Activated gamma-delta T cell (primary cell): ENCODE data around the gene RGS6.
"Not testable (repeated sequence)": the region's sequence is repeated elsewhere in the genome, so short reads cannot be mapped to it uniquely, and the experiment has no call there.

ENCODE experiments used
- DNase-seq: peaks from one replicate; lab custom pipeline; 2025; lab: John Stamatoyannopoulos, UW

The RGS6 gene

DNA sequence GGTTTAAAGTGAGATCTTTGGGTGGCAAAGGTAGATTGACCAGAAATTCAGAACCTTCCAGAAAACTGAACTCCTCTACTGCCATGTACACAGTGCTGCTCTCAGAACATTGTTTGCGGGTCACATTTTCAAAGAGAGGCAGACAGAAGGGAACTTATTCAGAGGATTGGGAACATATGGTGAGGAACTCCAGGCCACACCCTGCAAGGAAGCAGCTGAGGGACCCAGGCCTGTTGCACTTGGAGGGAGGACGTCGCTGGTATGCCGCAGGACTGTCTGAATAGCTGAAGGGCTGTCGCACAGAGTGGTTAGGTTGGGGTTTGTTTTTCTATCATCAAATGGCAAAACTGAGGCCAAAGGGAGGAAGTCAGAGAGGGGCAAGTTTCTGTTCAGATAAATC lies 520.5 kb downstream of the RGS6 start:
- DNase-seq: no peak

DNA sequence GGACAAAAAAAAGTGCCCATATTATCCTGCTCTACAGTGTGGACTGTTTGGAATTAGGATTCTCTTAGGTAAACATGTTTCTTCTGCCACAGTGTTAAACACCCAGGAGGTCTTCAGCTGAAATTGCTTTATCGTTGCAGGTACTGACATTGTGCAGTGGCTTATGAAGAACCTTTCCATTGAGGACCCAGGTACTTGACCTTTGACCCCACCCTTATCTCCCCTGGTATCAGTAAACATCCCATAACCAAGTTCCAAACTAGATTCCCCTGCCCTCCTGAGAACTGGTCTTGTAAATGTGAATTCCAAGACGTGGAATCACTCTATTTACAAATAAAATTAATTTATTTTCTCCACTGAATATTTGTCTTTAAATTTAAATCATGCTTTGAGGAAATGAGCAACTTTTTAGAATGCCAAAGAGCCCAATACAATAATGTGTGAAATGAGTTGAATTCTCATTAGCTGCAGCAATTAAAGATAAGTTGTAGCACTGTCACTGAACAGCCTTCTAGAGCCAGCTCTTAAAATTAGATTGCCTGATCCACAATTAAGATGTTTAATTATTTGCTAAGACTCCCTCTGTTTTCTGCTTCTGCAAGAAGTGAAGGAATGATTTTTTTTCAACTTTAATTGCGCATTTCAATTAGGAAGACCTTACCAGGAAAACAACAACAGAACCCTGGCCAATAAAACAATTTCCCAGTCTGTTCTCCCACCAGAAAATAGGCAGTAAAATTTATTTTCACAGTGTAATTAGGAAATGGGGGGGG lies 522.3 kb downstream of the RGS6 start:
- DNase-seq: no peak

DNA sequence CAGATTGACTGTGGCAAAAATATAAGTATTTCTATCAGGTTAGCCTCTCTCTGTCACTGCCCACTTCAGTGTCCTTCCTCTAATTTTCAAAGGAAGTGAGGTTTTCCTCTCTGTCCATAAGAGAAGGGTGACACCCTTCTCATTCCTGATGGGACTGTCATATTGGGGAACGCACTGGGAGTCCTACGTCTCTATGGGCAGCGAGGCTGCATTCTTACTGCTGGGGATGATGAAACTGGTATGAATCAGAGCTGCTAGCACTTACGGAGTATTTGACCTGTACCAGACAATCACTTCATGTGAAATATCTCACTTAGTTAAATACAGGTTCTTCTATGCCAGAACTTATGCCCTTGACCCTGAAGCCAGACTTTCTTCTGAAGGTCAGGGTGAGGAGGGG lies 525.4 kb downstream of the RGS6 start:
- no peak for DNase-seq

DNA sequence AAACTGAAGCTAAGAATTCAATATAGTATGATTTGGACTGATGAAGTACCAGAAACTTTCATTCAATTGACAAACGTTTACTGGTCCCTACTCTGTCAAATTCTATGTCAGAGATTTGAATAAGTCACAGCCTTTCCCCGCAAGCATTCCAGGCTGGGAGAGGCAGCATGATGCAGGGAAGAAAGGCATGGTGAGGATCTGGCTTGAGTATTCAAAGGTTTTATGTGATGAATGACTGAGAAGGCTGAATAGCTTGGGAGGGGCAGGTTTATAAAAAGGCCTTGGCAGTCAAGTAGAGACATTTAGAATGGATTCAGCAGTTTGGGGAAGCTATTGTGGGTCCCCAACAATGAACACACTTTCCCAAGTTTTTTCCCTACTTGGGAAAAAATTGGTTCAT lies 529.8 kb downstream of the RGS6 start:
- no peak for DNase-seq

DNA sequence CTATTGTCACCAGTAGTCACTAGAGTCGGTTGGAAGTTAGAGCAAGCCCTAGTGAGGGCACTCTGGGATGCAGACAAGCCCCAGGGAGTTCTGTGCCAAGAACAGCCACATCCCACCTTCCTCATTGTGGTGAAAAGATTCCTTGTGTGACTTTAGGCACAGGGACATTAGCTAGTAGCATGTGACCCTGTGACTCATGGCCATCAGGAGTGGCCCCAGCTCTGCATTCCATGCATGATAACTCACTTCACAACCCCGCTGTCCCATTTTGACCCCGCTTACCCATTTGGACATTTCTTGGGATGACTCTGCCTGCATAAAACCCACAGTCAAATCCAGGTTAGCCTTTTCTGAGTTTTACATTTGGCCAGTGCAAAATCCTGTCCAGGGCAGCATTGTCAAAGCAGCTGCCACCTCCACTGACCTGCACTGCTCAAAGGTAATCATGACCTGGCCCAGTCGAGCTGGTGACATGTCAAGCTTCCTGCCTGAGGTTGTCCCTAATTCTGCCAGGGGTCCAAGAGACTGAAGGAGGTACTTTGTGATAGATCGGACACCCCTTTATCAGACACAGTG lies 531.1 kb downstream of the RGS6 start:
- DNase-seq: no peak

DNA sequence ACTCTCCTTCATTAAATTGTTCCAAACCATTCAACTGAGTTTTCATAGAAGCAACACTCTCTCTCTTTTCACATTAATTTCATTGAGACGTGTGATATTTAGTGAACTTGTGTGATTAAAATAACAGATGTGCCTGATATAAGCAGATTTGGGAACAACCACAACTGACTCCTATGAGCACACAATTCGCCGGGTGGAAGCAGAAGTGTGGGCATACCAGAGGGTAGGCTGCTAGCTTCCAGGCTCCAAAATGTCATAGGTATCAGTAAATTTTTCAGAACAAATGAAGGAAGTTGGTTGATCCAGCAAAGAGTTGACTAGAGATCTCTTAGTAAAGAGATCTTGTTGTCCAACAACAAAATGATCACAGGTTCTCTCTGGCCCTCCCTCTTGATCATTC lies 532.0 kb downstream of the RGS6 start:
- no peak for DNase-seq

DNA sequence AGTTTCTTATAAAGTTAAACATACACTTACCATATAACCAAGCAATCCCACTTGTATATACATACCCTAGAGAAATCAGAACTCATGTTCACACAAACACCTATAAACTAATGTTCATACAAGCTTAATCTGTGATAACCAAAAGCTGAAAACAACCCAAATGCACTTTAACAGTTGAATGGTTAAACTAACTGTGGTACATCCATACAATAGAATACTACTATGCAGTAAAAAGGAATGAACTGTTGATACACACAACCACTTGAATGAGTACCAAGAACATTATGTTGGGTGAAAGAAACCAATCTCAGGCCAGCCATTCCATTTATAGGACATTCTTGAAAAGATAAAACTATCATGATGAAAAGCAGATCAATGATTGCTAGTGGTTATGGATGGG lies 534.1 kb downstream of the RGS6 start:
- no peak for DNase-seq

DNA sequence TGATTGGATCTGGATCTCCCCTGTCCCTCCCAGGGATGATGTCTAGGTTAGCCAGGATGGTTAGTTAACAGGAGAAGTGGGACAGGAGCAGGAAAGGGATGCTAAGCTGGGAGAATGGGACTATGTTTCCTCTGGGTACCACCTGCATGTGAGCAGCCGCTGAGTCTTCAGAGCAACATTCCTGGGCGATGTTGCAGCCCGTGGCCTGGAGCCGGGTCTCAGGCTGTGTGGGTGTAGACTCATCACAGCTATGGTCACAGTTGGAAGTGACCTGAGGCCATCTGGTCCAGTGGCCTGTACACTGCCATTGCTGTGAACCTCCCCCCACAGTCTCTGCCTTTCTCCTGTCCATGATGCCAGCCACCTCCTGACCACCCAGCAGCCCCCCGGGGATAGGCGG lies 539.1 kb downstream of the RGS6 start:
- DNase-seq: no peak

DNA sequence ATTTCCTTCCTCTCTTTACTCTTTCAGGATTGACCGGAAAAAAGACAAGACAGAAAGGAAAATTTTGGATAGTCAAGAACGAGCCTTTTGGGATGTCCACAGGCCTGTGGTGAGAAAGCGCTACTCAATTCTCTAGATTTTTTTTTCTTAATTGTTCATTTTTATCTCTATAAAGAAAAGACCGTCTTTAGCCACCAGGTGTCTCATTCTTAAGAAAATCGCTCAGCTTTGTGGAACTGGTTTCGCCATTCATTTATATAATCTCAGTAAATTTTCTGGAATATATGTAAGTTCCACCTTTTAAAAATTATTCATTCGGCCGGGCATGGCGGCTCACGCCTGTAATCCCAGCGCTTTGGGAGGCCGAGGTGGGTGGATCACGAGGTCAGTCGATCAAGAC lies 540.6 kb downstream of the RGS6 start:
- DNase-seq: no peak

DNA sequence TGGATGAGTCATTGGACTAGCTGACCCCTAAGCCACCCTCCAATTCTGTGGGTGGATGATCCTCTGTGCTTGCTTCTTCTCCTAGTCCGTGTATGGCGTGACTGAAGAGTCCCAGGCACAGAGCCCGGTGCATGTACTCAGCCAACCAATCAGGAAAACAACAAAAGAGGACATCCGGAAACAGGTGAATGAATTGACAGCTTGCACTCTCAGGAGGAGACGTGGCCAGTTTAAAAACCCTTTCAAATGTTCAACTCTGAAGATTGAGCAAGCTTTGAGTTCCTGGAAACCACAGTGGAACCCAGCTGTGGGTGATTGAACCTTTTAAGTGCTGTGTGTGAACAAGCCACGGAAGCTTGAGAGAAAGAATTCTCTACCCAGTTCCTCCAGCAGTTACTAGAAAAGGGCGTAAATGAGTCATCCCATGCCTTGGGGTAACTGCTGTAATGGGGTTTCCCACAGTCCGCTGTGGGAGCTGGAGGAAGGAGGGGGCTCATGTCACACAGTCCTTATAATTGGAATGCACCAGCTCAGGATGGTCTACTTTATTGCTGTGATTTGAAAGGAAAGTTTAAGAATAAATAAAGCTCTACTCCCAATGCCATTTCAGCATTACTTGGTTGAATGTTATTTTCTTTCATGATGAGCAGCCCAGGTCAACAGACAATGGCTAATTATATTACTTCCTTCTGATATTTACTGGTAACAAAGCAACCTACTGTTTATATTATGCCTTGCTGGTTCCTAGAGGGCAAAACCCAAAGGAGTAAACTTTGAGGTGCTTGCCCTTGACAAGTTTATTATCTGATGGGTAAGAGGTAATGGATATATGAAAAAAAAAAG lies 544.6 kb downstream of the RGS6 start:
- no peak for DNase-seq

DNA sequence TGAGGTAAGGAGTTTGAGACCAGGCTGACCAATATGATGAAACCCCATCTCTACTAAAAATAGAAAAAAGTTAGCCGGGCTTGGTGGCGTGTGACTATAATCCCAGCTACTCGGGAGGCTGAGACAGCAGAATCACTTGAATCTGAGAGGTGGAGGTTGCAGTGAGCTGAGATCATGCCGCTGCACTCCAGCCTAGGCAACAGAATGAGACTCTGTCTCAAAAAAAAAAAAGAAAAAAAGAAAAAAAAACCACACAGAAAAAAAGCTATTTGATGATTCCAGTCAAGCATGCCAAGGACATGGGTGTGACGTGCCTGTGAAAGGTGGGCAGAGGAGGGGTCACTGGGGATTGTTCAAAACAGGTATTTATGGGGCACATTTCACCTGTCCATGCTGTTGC lies 545.3 kb downstream of the RGS6 start:
- DNase-seq: not testable (repeated sequence)

DNA sequence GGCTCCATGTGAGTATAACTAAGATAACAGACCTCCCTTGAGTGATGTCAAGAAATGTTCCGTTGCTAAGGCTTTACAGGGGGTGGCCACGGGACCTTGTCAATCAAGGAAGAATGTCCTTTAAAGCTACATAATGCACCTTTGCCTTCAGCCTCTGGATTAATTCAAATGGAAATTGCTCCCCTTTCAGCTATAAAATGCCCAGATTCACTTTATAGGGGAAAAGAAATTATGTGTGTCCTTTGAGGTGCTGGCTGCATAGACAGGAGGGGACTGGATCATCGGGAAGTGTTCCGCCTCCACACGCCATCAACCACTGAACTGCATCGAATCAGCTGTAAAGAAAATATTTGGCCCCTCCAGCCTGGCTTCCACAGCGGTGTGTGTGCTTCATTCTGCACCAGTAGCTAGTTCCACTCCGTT lies 546.3 kb downstream of the RGS6 start:
- DNase-seq: no peak

DNA sequence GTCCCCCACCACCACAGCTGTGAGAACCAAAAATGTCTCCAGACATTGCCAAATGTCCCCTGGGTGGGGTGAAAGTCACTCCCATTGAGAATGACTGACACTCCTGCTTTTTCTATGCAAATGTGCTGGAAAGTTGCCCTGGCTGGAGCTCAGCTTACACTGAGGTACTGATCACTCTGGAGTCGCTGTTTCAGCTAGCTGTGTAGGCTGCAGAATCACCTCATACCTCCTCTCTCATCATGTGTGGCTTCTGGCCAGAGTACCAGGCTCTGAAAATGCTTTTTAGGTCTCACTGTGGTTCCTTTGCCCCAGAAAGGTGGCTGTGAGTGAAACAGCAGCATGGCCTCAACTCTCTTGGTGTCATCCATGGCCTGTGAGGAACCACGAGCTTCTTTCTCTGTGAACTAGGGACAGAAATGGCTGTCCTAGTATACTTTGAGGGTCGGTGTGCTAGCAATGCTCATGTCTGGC lies 547.3 kb downstream of the RGS6 start:
- no peak for DNase-seq

DNA sequence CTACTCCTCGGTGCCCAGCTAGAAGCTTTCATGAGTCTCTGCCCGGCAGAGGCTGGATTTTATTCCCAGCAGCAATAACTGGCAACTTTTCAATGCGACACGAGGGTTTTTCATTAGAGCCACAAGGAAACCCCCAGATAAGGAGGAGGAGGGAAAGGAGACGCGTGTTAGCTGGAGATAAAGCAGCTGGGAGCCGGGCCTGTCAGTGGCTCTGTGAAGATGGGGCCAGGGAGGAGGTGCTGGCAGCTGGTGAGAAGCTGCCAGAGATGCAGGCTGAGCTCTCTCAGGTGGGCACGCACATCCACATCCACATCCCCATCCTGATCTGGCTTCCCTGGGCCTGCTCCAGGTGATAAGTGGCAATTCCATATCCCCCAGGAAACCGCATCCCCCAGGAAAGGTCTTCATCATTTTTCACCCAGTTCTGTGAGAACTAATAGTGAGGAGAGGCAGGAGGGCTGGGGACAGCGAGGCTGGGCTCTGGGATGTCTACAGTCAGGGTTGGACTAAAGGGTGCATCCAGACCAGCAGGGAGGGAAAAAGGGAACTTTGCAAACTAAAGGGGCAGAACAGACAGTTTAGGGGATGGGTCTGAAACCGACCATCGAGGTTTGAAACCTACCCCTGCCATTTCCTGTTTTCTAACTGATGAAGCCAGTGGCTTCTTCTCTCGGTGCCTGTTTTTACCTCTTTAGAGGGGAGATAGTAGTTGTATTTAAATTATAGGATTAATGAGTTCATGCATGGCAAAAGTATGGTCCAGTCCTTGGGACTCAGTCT lies 548.4 kb downstream of the RGS6 start:
- DNase-seq: no peak

DNA sequence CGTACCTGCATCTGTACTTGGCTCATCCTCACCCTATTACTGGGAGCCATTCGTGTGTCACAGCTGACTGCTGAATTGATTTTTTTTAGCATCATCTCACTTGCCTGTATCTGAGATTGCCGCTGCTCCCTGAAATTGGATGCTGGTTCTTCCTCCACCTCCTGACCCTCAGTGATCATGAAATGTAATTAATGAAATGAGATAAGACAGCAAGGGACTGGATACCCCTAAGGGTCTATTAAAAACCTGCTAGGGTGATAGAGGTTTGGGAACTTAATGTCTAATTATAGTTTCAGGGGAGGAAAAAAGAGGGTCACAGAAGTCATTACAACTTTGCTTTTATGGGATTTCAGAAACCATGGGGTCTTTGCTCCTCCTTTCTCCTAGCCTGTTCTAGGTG lies 551.1 kb downstream of the RGS6 start:
- DNase-seq: no peak

DNA sequence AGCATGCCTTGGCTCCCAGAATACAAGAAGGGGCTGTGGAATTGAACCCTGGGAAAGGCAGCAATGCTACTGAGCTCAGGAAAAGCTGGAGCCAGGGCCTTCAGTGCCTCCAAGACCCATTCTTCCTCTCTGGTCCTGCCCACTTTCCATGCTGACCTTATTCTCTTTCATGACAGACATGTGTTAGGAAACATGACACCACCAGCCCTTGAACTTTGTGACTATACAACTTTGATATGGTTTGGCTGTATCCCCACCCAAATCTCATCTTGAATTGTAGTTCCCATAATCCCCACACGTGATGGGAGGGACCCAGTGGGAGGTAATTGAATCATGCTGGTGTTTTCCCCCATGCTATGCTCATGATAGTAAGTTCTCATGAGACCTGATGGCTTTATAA lies 553.5 kb downstream of the RGS6 start:
- no peak for DNase-seq

DNA sequence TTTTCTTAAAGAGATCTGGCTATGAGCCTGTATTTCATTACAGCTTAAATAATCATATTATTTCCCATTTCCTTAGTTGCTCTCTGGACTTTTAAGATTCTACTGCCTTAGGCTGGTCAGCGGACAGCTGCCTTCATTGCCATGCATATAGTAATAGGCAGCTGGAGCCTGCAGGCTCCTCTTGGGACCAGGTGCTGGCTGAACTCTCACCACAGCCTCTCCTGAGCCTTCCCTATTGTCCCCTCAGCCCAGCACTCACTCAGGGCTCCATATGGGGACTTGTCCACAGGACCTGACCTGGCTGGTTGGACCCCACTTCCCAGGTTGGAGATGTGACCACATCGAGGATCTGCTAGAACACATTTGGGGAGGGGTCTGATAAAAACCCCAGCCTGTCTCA lies 556.3 kb downstream of the RGS6 start:
- no peak for DNase-seq

DNA sequence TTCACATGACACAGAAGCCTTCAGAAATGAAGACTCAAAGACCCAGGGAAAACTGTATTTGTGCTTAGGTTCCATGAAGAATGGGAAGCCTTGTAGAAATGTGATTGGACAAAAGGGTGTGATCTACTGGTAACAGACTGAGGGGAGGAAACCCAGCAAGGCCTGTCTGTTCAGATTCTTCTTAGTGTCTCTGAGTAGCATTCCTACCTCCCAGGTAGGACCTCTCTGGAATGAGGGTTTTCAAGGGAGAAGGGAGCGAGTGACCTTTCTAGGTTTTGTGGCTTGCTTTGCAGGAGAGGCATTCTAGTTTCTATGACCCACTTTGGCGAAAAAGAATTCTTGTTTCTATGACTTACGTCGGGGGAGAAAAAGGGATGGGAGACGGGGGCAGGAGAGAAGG lies 560.0 kb downstream of the RGS6 start:
- no peak for DNase-seq

DNA sequence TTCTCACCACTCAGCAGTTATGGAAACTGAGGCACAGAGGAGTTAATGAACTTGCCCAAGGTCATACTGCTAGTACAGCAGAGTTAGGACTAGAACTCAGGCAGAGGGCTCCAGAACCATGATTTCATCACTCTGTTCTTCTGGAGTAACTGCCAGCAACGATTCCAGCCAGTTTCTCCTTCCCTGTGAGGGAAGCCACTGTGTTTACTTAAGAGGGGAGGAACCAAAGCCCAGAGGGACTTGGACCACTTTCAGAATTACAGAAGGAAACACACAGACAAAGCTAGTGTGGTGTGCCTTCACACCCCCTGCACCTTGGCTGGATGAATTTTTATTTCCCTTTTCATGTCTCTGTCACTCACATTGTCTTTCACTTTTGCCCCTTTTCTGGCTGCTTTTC lies 563.4 kb downstream of the RGS6 start:
- no peak for DNase-seq

DNA sequence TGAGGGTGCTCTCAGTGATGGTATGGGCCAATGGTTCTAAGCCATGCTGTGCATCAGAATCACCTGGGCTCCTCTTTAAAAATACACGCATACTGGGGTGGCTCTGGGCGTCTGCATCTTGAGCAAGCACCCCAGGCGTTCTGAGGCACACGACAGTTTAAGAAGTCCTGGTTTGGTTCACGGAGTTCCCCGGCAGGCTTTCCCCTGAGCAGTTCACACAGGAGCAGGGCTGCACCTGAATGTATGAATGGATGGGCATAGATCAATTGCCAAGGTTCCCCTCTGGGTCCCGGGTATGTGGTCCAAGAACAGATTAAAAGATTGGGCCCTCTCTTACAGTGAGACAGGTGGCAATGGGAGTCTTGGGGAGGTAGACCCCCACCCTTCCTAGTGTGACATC lies 566.4 kb downstream of the RGS6 start:
- no peak for DNase-seq

DNA sequence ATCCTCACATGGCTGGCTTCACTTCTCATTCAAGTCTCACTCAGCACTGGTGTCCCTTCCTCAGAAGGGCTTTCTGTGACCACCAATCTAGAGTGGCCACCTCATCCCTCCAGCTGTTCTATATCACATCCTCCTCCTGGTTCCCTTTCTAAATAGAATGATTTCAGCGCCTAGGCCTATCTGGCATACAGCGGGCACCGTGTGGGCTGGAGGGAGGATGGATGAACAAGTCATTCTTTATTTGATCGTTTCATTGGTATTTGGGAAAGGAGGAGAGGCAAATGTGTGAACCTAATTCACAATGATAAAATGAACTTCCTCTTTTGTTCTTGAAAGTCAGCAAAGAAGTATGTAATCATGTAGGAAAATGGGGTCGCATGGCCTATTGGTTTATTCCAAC lies 567.5 kb downstream of the RGS6 start:
- DNase-seq: no peak

DNA sequence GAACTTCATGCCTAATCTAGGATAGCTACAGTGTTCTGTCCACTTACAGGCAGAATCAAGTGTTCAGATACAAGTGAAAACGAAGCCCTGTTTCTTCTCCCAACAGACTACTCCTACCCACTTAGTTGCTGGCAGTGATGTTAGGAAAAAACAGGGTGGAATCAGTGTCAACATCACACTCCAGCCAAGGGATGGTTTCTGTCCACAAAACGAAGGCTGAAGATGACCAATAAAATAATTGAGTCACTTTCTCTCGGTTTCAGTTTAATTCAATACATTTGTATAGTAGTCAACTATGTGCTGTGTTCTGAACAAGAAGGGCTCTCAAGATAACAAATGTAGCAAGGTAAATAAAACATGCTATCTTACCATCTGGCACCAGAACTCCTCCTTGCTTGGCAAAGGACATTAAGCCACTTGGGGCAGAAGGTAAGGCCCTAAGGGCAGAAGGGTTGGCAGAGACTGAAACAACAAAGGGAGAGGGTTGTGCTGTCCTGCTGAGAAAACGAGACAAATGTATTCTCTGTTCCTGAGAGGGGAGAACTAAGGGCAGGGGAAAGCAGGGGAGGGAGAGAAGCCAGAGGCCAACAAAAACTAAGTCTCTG lies 568.1 kb downstream of the RGS6 start:
- DNase-seq: no peak
